LNCAP (cell line): Measurements from ENCODE around the gene ME2.

Experiments
- TF ChIP-seq, protein P1 (sequence below): fragments of 450-650 bp; IDR thresholded peaks from 2 replicates; pipeline ENCODE4 v1.5.1; 2017; ENCODE audit warnings: mild to moderate bottlenecking

ME2 gene

GRCh38 chr18:50933684-50934083 is 54.8 kb downstream of the ME2 start:
- TF ChIP-seq, protein P1, sequence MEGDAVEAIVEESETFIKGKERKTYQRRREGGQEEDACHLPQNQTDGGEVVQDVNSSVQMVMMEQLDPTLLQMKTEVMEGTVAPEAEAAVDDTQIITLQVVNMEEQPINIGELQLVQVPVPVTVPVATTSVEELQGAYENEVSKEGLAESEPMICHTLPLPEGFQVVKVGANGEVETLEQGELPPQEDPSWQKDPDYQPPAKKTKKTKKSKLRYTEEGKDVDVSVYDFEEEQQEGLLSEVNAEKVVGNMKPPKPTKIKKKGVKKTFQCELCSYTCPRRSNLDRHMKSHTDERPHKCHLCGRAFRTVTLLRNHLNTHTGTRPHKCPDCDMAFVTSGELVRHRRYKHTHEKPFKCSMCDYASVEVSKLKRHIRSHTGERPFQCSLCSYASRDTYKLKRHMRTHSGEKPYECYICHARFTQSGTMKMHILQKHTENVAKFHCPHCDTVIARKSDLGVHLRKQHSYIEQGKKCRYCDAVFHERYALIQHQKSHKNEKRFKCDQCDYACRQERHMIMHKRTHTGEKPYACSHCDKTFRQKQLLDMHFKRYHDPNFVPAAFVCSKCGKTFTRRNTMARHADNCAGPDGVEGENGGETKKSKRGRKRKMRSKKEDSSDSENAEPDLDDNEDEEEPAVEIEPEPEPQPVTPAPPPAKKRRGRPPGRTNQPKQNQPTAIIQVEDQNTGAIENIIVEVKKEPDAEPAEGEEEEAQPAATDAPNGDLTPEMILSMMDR = no peak

- TF ChIP-seq, protein P1 = no peak
These were observed 55.8 kb downstream of the ME2 start for GRCh38 chr18:50934545-50935211.

DNA sequence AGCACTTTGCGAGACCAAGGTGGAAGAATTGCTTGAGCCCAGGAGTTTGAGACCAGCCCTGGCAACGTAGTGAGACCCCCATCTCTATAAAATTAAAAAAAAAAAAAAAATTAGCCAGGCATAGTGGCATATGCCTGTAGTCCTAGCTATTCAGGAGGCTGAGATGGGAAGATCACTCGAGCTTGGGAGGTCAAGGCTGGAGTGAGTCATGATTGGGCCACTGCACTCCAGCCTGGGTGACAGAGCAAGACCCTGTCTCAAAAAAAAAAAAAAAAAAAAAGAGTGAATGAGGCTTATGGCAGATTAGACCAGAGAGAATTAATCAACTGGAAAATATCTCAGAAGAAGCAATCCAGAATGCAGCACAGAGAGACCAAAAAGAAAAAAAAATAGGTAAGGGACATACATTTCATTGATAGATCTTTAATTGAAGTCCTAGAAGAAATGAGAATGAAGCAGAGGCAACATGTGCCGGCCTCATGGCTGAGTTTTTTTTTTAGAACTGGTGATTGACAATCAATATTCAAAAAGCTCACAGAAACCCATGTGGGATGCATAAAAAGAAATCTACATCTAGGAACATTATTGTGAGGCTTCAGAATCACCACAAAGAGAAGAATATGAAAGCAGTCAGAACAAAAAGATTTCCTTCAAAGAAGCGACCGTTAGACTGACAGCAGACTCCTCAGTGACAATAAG is 56.7 kb downstream of the ME2 start:
- TF ChIP-seq, protein P1 = no peak

DNA sequence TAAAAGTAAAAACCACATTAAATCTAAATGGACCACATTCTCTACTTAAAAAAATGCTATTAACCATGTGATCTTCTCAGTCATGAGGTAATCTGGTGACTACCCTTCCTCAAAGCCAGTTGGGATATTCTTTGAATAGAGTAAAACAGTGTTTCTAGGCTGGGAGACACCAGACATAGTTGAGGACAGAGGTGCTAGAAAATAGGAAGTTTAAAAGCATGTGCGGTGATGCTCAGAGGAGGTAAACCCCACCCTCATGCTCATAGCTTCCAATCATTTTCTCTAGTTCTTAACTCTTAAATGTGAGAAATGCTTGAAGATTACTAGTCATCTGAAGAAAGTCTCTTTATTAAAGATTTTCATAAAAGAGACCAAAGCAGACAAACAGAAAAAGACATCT is 58.3 kb downstream of the ME2 start:
- TF ChIP-seq, protein P1 = no peak

GRCh38 chr18:50938912-50939311 is 60.0 kb downstream of the ME2 start:
- TF ChIP-seq, protein P1 = no peak

DNA sequence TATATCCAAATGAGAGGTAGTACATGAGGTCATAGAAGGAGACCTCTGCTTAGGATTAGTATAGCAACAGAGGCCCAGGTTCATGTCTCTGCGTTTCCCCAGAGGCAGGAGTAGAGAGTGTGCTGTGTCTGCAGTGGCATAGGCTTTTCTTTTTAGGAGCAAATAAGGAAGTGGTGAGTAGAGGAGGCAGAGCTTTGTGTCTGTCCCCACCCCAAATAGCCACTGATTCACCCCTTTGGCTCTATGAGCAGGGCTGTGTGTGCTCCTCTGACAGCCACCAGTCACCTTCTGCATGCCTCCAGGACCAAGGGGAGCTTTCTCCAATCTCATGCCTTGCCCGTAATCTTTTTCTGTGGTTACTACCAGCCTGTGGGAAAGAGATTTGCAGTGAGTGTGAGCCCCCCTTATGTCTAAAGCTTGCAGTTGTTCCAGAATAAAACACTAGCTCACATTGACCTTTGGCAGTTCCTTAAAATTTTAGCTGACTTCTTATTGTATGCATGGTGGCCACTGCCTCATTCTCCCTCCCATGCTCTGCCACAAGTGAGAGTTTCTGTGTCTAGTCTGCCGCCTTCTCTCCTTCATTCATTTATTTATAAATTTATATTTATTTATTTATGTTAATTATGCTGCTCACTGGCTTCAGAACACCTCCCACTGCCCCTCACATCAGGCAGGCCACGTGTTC is 65.5 kb downstream of the ME2 start:
- TF ChIP-seq, protein P1 = no peak

DNA sequence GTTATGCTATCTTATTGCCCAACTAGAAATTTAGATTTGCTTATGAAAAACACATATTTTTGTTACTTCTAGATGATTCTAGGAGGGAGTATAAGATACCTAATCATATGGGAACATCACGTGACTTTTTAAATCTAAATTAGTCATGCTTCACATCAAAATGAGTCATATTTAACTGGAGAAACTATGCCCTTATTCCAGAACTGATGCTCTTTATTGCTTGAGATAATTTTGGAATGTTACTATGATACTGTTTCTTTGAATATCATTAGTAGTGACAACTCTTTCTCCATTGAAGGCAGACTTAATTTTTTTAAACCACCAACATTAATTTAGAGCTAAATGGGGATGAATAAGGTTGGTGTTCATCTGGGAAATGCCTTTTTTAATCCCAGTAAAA is 69.0 kb downstream of the ME2 start:
- TF ChIP-seq, protein P1 = no peak
